GM18907 (cell line): Measurements from ENCODE around the gene MPP3.
"Not testable (repeated sequence)": the region's sequence is repeated elsewhere in the genome, so short reads cannot be mapped to it uniquely, and the experiment has no call there.

Experiments
- ATAC-seq: cut with Tn5 transposase; IDR thresholded peaks from one replicate; pipeline ENCODE4 v1.9.1; 2021; ENCODE audit warnings: mild to moderate bottlenecking, moderate library complexity; ENCODE audit not compliant: unreplicated experiment

The MPP3 gene

DNA sequence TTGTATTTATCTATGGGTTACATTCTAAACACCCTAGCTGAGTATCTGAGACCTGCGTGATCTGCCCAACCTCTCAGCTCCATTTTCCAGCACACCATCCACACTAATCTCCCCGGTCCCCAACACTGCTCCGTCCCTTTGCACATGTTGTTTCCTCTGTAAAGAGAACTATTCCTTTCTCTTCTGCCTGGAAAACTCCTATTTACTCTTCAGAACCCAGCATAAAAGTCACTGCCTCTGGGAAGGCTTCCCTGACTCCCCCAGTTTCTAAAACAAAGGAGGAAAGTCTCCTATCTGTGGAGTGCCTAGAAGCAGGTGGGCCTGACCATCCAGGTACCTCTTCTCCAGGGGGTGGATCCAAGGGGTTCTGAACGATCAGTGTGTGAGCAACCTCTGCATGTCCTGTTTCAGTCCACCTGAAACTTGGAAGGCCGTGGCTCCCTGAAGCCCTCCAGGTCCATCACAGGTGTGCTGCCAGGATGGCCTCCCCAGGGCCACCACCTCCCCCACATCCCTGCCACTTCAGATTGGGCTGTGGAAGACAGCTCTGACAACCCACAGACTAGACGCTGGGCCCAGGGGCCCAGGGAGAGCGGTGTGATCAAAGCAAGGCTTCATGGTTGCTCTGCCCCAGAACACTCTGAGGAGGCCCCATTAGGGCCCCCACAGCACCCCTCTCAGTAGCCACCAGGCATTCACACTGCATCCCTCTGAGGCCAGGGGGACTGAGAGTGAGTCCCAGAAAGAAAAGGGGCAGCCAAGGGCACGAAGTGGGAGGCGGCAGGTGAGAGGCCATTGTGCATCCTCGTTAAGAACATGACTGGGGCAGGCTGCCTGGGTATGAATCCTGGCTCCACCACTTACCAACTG lies 20.3 kb downstream of the MPP3 start:
- no peak for ATAC-seq

DNA sequence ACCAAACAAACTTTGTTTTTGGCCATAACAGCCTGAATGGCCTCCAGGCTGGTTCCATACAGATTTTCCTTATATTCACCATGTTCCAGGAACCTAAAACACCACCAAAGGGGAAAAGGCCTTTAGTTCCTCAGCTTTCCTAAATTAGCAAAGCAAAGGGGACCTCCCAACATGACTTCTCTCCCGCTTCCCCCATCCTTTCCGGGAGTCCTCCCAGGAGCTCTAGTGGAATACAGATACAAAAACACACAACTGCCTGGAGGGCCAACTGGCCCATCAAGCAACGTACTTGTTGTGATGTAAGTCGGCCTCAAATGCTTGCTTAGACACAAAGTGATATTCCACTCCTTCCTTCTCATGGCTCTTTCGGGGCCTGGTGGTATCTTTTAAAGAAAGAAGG lies 22.1 kb downstream of the MPP3 start:
- no peak for ATAC-seq

GRCh38 chr17:43810226-43810715 lies 22.7 kb downstream of the MPP3 start:
- no peak for ATAC-seq

DNA sequence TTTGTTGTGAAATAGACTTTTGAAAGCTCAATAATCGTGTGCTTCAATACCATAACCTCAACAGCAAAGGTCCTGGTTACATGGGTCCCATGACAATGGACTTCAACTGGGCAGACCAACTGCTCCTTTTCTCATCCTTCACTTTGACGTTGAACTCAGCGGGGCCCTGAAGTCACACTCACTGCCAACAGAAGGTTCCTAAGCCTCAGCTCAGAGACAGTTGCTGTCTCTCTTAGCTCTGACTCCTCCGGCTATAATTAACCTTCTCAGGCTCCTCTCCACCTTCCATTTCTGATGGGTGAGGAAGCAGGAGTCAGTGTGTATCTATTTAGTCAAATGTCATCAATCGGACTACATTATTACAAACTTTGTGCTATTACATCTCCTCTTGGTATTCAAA lies 23.8 kb downstream of the MPP3 start:
- ATAC-seq = no peak

DNA sequence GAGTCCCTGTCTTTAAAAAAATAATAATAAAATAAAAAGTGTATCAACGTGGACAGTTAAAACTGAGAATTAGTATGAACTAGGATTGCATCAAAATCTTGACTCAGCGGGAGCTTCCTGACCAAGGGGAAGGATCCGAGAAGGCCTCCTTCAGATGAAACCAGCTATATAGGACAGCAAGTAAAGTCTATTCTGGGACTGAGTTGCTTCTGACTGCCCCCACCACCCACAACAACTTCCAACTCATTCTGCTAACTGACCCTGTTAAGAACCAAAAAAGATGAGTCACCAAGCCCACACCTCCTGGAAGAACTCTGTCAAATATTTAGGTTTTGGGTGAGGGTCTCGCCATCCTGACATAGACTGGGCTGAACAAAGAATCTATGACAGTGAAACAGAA lies 24.9 kb downstream of the MPP3 start:
- ATAC-seq = no peak

DNA sequence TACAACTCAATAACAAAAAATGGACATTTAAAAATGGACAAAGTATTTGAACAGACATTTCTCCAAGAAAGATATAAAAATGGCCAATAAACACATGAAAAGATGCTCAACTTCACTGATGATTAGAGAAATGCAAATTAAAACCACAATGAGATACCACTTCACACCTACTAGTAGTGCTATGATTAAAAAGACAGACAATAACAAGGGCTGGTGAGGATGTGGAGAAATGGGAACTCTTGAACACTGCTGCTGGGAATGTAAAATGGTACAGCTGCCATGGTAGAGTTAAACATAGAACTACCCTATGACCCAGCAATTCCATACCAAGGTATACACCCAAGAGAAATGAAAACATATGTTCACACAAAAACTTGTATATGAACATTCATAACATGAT lies 27.8 kb downstream of the MPP3 start:
- no peak for ATAC-seq

GRCh38 chr17:43803758-43804157 lies 29.2 kb downstream of the MPP3 start:
- no peak for ATAC-seq

GRCh38 chr17:43801844-43802243 lies 31.1 kb downstream of the MPP3 start:
- no peak for ATAC-seq

- ATAC-seq = no peak
Observed at GRCh38 chr17:43800736-43801135, 32.2 kb downstream of the MPP3 start.

GRCh38 chr17:43799047-43799446 lies 33.9 kb downstream of the MPP3 start:
- no peak for ATAC-seq

DNA sequence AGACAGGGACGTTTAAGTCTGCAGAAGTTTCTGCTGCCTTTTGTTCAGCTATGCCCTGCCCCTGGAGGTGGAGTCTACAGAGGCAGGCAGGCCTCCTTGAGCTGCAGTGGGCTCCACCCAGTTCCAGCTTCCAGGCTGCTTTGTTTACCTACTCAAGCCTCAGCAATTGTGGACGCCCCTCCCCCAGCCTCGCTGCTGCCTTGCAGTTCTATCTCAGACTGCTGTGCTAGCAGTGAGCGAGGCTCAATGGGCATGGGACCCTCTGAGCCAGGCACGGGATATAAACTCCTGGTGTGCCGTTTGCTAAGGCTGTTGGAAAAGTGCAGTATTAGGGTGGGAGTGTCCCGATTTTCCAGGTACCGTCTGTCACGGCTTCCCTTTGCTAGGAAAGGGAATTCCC lies 34.9 kb downstream of the MPP3 start:
- not testable (repeated sequence) for ATAC-seq

DNA sequence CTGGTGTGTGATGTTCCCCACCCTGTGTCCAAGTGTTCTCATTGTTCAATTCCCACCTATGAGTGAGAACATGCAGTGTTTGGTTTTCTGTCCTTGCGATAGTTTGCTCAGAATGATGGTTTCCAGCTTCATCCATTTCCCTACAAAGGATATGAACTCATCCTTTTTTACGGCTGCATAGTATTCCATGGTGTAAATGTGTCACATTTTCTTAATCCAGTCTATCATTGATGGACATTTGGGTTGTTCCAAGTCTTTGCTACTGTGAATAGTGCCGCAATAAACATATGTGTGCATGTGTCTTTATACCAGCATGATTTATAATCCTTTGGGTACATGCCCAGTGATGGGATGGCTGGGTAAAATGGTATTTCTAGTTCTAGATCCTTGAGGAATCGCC lies 40.3 kb downstream of the MPP3 start:
- ATAC-seq = not testable (repeated sequence)

GRCh38 chr17:43791589-43791988 lies 41.4 kb downstream of the MPP3 start:
- ATAC-seq = no peak

GRCh38 chr17:43790311-43790940 lies 42.5 kb downstream of the MPP3 start:
- no peak for ATAC-seq

DNA sequence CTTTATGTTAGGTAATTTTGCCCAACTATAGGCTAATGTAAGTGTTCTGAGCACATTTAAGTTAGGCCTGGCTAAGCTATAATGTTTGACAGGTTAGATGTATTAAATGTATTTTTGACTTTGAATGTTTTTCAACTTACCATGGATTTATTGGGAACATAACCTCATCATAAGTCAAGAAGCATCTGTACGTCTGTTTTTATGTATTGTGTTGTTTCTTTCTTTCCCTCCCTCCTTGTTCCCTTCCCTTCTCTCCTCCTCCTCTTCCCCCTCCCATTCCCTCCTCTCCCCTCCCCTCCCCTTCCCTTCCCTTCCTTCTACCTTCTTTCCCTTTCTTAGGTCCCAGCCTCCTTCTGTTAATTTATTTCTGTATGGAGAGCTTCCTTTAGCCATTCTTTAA lies 43.5 kb downstream of the MPP3 start:
- no peak for ATAC-seq

DNA sequence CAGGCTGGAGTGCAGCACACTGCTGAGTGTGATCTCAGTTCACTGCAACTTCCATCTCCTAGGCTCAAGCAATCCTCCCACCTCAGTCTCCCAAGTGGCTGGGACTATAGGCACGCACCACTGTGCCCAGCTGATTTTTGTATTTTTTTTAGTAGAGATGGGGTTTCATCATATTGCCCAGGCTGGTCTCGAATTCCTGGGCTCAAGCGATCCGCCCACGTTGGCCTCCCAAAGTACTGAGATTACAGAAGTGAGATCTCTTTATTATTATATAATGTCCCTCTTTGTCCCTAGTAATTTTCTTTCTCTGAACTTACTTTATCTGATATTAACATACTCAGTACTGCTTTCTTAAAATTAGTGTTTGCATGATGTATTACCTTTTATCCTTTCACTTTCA lies 44.4 kb downstream of the MPP3 start:
- no peak for ATAC-seq

- no peak for ATAC-seq
Observed at GRCh38 chr17:43787728-43788127, 45.2 kb downstream of the MPP3 start.

- no peak for ATAC-seq
Observed at GRCh38 chr17:43784628-43785101, 48.3 kb downstream of the MPP3 start.

GRCh38 chr17:43784068-43784467 lies 48.9 kb downstream of the MPP3 start:
- no peak for ATAC-seq

DNA sequence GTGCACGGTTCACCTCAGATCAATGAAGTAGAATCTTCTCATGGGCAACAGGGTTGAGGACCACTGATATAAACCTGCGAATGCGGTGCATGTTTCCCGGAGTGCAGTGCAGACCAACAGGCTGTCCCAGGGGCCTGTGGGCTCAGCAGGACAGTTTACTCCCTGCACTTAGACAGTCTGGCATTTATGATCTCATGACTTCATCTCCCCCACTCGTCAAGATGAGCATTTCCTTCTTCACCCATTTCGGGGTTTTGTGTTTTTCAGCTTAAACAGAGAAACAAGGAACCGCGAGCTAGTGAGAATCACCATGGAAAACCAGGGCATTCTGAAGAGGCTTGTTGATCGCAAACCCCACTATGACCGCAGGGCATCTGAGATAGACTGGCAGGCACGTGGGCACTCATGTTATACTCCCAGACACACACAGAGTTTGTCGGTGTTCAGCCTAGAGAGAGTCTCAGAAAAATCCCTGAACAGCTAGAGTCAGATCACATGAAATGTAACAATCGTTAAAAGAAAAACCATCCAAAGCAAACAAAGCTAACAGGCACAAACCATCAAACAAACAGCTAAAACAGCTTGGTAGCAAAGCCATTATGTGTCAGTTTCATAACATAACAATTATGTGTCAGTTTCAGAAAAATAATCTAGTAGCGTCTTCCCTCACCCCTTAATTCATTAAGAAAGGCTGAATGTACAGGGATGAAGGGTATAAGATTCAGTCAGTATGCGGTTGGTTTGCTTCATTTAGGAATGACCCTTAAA lies 49.8 kb downstream of the MPP3 start:
- no peak for ATAC-seq

DNA sequence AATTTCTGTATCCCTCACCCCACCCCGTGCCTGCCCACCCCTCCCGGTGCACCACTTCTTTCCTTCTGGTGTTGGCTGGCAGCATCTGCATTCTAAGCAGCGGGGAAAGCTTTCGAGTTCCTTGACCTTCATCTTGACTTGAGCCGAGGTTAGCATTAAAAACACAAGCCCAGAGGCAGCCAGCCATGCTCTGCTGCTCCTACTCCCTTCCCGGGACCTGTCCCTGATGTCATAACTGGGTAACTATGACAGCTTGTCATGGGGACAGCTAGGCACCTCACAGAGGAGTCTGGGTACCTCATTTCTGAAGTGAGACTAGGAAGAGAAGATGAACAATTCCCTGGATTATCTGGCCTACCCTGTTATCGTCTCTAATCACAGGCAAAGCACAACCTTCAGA lies 52.8 kb downstream of the MPP3 start, which contains the start of gene CFAP97D1:
Gene CFAP97D1, plus strand, starts transcription at position 301 of the 400 bp plus-strand sequence. Its CDS starts 28 bp downstream, at position 329.
- ATAC-seq = no peak
